GM18517 (cell line): ENCODE results near the gene SYNC.
"Not testable (repeated sequence)": the region's sequence is repeated elsewhere in the genome, so short reads cannot be mapped to it uniquely, and the experiment has no call there.

Experiments
- ATAC-seq: cut with Tn5 transposase; IDR thresholded peaks from one replicate; pipeline ENCODE4 v1.9.1; 2021; ENCODE audit warnings: mild to moderate bottlenecking, moderate library complexity; ENCODE audit not compliant: unreplicated experiment

The SYNC gene

GRCh38 chr1:32724678-32725614 is 22.4 kb upstream of the SYNC start:
- ATAC-seq: no peak

- ATAC-seq: no peak
Measured at GRCh38 chr1:32719681-32720275, 17.2 kb upstream of the SYNC start.

GRCh38 chr1:32718527-32718926 is 16.0 kb upstream of the SYNC start:
- no peak for ATAC-seq

- ATAC-seq: no peak
Measured at GRCh38 chr1:32718036-32718435, 15.5 kb upstream of the SYNC start.

GRCh38 chr1:32717503-32717902 is 14.9 kb upstream of the SYNC start:
- no peak for ATAC-seq

- ATAC-seq: peak; percentile 60
Measured at GRCh38 chr1:32716312-32717148, 14.0 kb upstream of the SYNC start.

- ATAC-seq: no peak
Measured at GRCh38 chr1:32715901-32716311, 13.3 kb upstream of the SYNC start.

GRCh38 chr1:32714277-32714676 is 11.7 kb upstream of the SYNC start:
- no peak for ATAC-seq

- no peak for ATAC-seq
Measured at GRCh38 chr1:32713081-32713480, 10.5 kb upstream of the SYNC start.

GRCh38 chr1:32711221-32711620 is 8.7 kb upstream of the SYNC start:
- not testable (repeated sequence) for ATAC-seq

GRCh38 chr1:32709476-32709875 is 6.9 kb upstream of the SYNC start:
- no peak for ATAC-seq

GRCh38 chr1:32709075-32709474 is 6.5 kb upstream of the SYNC start:
- no peak for ATAC-seq

- no peak for ATAC-seq
Measured at GRCh38 chr1:32706491-32706890, 3.9 kb upstream of the SYNC start.

GRCh38 chr1:32705516-32705915 is 2.9 kb upstream of the SYNC start:
- ATAC-seq: no peak

- no peak for ATAC-seq
Measured at GRCh38 chr1:32703479-32704291, 1.1 kb upstream of the SYNC start.

- ATAC-seq: no peak
Measured at GRCh38 chr1:32701951-32702598, 495 bp downstream of the SYNC start.

- ATAC-seq: no peak
Measured at GRCh38 chr1:32701421-32701911, 1.1 kb downstream of the SYNC start.

- ATAC-seq: not testable (repeated sequence)
Measured at GRCh38 chr1:32696996-32697395, 5.6 kb downstream of the SYNC start.

GRCh38 chr1:32696041-32696440 is 6.5 kb downstream of the SYNC start:
- ATAC-seq: no peak
